ENCODE measurements around the gene RABGAP1L.
A peak's percentile ranks its signal among the peaks of the same experiment; 100 is the strongest.

Gene RABGAP1L

DNA sequence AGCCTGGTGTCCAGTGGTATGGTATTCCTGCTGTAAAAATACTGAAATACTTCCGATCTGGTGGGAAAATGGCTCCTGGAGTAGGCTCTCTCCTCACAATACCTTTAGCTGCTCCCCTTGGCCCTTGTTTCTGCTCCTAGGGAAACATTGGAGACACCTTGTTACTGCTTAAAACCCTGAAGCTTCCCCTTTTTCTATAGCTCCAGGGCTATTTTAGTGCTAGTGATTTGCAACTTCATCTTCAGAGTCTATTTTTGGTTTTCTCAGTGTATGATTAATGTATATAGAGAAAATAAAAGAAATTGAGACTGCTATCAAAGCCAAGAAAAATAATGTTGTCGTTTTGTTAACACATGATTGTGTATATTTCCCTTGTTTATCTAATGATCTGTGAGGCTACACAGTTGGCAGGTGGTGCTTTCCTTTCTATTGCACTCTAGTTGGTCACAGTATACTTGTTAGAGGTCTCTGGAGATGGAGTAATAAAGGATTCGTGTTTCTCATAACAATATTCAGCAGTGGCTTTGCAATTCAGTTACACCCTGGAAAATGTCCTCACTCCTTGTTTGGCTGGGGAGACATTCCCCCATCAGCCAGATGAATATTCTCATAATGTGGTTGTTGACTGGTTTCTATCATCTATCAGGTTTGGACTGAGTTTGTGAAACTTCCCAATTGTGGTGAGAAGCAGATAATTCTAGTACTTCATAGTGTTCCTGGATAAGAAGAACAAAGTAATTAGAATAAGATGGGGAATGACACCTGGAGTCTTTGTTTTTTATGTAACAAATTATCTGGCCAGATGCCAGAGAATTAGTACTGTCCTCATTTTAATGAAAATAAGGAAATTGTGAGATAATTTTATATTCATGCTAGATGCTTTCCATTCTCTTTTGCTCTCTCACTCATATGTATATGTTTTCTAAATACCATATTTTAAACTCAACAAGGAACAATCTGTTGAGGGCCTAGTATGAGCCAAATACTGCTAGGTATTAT is 795.6 kb downstream of the RABGAP1L start:
- peak; percentile 50 for DNase-seq

GRCh38 chr1:174956086-174956485 is 796.8 kb downstream of the RABGAP1L start:
- DNase-seq, result no peak

GRCh38 chr1:174956976-174957375 is 797.7 kb downstream of the RABGAP1L start:
- DNase-seq, result no peak

- no peak for DNase-seq
Measured at GRCh38 chr1:174957829-174958228, 798.5 kb downstream of the RABGAP1L start.

DNA sequence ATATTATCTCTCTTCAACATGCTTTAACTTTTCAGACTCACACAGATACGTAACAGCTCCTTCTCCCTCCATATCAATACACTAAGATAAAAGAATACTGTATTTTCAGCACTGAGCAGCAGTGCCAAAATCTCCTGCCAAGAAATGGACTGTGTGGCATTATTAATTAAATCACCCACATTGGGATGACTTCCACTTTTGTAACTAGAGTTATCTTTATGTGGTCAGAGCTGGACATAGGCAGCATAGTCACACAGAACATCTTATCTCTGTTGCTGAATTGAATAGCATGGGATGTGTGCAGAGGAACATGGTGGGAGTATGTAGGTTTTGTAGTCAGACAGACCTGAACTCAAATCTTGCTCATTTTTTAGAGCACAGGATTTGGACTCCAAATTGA is 799.1 kb downstream of the RABGAP1L start:
- DNase-seq, result no peak

DNA sequence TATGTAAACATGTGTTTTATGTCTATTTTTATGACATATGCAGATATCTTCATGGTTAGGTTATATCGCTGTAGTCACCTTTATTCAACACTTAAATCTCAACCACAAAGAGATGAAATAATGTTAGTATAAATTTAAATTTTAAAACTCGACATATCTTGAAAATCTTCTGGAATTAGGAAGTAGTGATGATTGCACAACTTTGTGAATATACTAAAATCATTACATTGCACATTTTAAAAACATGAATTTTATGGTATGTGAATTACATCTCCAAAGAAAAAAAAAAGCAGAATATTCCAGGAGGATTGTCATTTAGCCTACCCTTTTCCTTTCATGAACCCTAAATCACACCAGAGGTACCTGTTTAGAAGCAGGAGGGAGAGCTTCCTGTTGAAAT is 801.0 kb downstream of the RABGAP1L start:
- no peak for DNase-seq

DNA sequence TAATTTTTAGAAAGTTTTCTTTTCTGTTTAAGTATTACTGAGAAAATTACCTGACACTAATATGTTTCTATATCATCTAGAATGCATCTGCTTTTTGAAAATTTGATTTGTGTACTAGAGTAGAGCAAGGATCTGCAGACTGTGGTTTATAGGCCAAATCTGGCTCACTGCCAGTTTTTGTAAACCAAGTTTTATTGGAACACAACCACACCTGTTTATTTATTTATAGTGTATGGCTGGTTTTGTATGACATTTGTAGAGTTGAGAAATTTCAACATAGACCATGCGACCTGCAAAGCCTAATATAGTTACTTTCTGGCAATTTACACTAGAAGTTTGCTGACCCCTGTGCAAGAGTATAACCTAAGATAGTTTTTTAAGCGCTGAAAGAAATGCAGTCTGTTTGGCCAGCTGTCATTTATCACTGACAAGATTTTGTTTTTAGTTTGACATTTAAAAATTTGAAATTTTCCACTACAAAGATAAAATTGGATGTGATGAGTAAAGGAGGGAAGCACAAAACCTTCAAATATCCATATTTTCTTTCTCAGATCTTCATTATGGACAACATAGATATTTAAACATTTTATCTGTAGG is 804.3 kb downstream of the RABGAP1L start:
- DNase-seq, result no peak

GRCh38 chr1:174964261-174964971 is 805.1 kb downstream of the RABGAP1L start:
- no peak for DNase-seq

DNA sequence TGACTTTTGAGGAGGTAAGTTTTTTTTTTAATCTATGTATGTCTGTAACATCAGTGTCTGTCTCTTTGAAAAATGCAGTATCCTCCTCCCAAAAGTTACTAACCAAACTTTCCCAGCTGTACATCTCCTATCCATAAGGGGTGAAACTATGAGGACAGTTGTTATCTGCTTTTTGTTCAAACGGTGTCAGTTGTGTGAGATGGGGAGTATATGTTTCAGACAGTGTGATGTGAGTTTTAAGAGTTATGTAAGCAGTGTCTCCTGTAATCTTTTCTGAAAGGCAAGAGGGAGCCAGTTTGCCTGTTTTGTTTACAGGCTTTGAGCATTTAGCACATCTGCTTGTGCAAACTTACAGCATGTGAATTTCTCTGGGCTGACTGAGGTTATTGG is 805.6 kb downstream of the RABGAP1L start:
- DNase-seq, result no peak

DNA sequence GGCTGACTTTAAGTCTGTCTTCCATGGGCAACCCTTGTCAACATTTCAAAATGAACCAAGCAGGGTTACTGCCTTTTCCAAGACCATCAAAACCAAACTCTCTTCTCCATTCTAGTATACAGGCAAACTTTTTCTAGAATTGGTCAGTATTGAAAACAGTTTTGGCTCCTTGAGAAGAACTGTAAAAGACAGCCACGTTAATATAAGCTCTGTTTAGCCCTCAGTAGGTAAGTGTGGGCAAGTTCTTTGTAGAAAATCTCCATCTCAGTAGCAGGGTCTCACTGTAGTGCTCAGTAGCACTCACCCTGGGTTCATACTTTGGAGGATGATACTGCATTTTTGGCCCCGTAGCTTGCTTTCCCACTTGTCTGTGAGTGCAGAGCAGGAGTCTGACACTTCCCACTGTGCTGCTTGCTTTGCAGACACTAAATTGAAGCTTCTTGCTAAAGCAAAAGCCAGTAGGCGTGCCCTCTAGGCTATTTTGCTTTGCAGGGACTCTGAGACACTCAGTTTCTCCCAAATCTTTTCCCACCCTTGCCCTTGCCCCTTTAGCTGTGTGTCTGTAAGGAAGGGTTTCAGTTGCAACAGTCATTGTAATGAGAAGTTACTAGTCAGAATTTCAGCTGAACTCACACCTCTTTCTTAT is 806.2 kb downstream of the RABGAP1L start:
- DNase-seq, result no peak

GRCh38 chr1:174966008-174966572 is 806.8 kb downstream of the RABGAP1L start:
- DNase-seq, result no peak

DNA sequence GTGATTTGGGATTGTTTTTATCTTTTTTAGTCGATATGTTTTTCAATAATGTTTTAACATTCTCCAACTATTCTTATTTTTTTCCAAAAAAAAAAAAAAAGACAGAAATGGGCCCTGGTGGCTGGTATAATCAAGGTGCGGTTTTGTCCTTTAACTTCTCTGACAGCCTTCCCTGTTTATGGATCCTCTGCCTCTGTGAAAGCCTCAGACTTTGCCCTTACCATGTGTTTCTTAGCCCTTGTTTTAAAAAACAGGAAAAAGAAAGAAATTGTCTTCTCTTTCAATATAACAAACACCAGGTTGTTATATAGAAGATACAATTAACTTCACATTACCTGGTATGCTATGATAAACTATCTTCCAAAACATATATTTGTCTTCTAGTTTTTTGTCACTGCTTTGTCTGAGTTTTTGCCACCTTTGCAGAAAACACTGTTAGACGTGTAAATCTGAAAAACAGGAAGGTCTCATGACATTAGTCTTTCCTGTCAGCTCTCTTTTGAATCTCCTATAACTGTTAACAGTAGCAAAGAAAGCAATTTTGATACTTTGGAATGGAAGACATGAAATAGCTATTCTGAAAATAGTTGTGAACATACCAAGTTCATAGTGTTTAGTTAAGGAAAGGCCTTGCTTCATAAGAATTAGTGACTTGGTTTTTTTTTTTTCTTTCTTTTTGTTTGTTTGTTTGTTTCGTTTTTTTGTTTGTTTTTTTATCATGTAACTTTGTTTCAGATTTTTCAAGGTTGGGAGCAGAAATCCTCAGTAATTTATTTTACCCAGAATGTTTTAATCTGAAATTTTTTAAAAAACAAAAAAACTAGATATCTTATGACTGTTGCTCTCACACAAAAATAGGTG is 808.8 kb downstream of the RABGAP1L start:
- DNase-seq, result no peak

DNA sequence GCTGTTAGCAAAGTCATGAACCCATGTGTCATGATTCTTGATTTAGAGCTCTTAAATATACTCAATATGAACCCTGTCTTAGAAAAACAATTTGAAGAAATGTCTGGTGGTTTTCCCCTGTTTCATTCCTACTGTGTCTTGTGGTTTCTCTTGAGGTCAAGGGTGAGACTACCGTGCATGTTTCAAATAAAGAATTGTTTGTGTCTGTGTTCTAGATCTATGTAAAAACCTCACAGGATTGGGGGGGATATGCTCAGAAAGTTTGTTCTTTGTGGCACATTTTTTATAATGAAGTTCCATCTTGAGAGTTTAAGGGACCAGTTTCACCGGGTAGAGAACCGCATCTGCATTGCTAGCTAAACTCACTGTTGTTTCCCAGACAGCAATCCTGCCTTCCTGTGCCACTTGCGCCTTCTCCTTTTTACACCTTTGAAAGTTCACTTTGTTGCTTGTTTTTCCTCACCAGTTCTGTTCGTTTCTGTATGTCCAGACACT is 809.5 kb downstream of the RABGAP1L start:
- no peak for DNase-seq

GRCh38 chr1:174969977-174970376 is 810.7 kb downstream of the RABGAP1L start:
- no peak for DNase-seq

DNA sequence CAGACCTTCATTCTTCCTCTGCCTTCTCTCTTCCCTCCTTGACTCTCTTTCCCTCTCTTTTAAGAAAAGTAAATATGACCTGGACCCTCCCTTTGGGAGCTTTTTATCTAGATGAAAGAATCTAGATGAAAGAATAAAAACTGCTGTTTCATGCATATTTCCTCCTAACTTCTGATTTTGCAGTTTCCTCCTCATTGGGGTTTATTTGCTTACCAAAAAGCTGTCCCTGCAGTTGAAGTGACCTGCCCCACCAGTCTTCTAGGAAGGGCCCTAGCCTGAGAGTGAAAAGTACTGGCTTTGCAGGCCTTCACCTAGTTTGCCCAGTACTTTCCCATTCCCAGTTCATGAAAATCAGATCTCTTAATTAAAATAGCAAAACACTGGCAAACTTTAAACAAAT is 812.1 kb downstream of the RABGAP1L start:
- DNase-seq, result no peak

DNA sequence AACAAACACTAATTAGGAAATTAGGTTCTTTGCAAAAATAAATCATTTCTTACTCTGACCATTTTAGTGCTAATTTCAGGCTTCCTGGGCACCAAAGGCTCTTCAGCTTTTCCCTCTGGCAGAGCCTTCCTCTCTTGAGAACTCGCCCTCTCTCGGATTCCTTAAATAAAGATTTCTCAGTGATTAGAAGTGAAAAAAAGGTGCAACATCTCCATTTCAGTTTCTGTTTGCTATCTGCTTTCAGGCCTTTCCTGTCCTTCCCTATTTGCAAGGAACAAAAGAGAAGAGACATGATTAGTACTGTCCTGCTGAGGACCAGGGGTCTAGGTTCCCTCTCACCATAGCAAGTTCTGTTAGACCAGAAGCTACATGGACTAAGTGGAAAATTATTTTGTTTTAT is 812.6 kb downstream of the RABGAP1L start:
- DNase-seq, result no peak

- no peak for DNase-seq
Measured at GRCh38 chr1:174974711-174975119, 815.4 kb downstream of the RABGAP1L start.

GRCh38 chr1:174975764-174976163 is 816.4 kb downstream of the RABGAP1L start:
- DNase-seq, result no peak

DNA sequence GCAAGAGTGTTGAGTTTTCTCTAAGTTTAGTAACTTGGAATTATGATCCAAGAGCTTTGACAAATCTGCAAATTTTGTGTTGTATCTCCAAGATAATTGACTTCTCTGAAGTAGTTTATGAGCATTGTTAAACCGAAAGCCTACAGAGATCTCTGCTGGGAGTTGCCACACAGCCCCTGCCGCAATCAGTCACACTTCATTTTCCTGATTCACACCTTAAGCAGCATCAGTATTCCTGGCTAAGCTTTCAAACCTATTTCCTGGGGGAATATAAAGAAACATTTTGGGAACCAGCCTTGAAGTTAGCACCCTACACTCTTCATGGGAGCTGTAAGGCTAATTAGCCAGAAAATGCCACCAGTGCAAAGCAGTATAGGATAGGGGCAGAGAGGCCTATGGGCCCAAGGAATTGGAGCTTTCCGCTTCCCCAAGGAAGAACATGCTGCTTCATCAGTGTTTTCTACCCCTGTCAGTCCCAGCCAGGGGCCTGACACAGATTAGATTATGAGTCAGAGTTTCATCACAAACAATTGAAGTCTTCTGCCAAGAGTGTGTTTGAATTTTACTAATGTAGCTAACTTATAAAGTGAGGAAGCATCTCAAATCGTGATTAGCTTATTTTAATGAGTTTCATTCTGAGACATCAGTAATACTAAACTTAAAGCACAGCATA is 817.3 kb downstream of the RABGAP1L start:
- no peak for DNase-seq

DNA sequence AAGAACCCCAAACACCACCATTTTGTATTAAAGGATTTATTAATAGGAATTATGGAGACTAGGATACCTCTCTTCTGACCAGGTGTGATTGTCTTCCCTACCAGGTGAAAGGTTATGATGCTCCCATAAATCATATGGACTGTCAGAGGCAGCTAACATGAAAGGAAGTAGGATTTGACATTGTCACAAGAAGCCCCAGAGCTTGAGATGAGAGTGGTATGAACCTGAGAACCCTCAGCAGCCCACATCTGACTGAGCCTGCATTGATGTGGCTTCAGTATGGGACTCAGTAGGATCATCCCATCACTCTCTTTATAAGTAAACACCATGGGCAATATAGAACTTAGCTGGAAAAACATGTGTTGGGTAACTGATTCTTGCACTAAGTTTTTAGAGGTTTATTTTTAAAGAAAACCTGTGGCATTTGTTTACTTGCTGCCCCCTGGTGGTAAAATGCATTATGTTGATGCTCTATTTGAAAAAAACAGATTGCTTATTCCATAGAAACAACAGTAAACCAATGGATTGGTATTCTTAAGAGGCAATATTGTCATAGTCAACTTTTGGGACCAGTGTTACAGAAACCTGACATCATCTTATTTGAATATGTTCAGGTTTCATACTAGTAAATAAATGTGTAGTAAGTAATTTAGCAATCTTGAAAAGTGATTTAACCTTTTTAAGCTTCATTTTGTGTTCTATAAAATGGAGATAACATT is 823.8 kb downstream of the RABGAP1L start:
- DNase-seq, result no peak
